Right forelimb (tissue), 1 donor: ENCODE measurements around the gene TMEM31.
A peak's percentile ranks its signal among the peaks of the same experiment; 100 is the strongest.

Experiments
- DNase-seq: peaks from one replicate; pipeline ENCODE4 v3.0.0-alpha.2; 2018

Gene TMEM31

GRCh38 chrX:103710609-103711008 is at the start of gene TMEM31:
TMEM31 (plus strand) TSS chrX:103710909; CDS start chrX:103712259, 1,350 bp downstream.
- no peak for DNase-seq

GRCh38 chrX:103663981-103664762 is 46.5 kb upstream of the TMEM31 start:
- no peak for DNase-seq

GRCh38 chrX:103666202-103667107 is 44.3 kb upstream of the TMEM31 start:
- no peak for DNase-seq

- DNase-seq: no peak
Observed at GRCh38 chrX:103669745-103670144, 41.0 kb upstream of the TMEM31 start.

- no peak for DNase-seq
Observed at GRCh38 chrX:103674531-103675454, 35.9 kb upstream of the TMEM31 start.

GRCh38 chrX:103678199-103678993 is 32.3 kb upstream of the TMEM31 start:
- no peak for DNase-seq

GRCh38 chrX:103681443-103681842 is 29.3 kb upstream of the TMEM31 start:
- DNase-seq: no peak

- DNase-seq: no peak
Observed at GRCh38 chrX:103685396-103685795, 25.3 kb upstream of the TMEM31 start.

GRCh38 chrX:103686199-103687072 is 24.3 kb upstream of the TMEM31 start, which contains the start of gene MORF4L2:
MORF4L2 (minus strand) TSS chrX:103686699; CDS start chrX:103677027, 9,672 bp downstream.
- peak; percentile 87 for DNase-seq

- peak; percentile 92 for DNase-seq
Observed at GRCh38 chrX:103687073-103687695, 23.5 kb upstream of the TMEM31 start.

GRCh38 chrX:103687696-103688201 is 23.0 kb upstream of the TMEM31 start:
- peak; percentile 81 for DNase-seq

GRCh38 chrX:103688946-103689345 is 21.8 kb upstream of the TMEM31 start:
- no peak for DNase-seq

GRCh38 chrX:103691059-103691458 is 19.6 kb upstream of the TMEM31 start:
- no peak for DNase-seq

GRCh38 chrX:103697687-103698086 is 13.0 kb upstream of the TMEM31 start:
- DNase-seq: no peak

- DNase-seq: no peak
Observed at GRCh38 chrX:103699243-103699642, 11.5 kb upstream of the TMEM31 start.

- DNase-seq: no peak
Observed at GRCh38 chrX:103704863-103705262, 5.8 kb upstream of the TMEM31 start.

- DNase-seq: no peak
Observed at GRCh38 chrX:103716962-103717361, 6.3 kb downstream of the TMEM31 start.

GRCh38 chrX:103718120-103718519 is 7.4 kb downstream of the TMEM31 start:
- DNase-seq: no peak

- no peak for DNase-seq
Observed at GRCh38 chrX:103722505-103722904, 11.8 kb downstream of the TMEM31 start.

- no peak for DNase-seq
Observed at GRCh38 chrX:103726477-103726876, 15.8 kb downstream of the TMEM31 start.
